HPDE6-E6E7 (cell line): ENCODE measurements around the gene NSUN5.
"Not testable (repeated sequence)": the region's sequence is repeated elsewhere in the genome, so short reads cannot be mapped to it uniquely, and the experiment has no call there.

Experiments
- DNase-seq: peaks from one replicate; pipeline ENCODE4 v3.0.0; 2011; ENCODE audit warnings: missing footprints; ENCODE audit errors: extremely low spot score

NSUN5 gene

GRCh38 chr7:73308665-73309214, at the start of gene NSUN5:
Gene NSUN5, minus strand, starts transcription at chr7:73308826. Its CDS starts 36 bp downstream, at chr7:73308790.
- no peak for DNase-seq

- no peak for DNase-seq
These were observed 47.5 kb upstream of the NSUN5 start for GRCh38 chr7:73356159-73356558.

- DNase-seq, result no peak
These were observed 46.2 kb upstream of the NSUN5 start for GRCh38 chr7:73354821-73355220.

- DNase-seq, result no peak
These were observed 45.6 kb upstream of the NSUN5 start for GRCh38 chr7:73354196-73354595.

- DNase-seq, result no peak
These were observed 44.6 kb upstream of the NSUN5 start for GRCh38 chr7:73353243-73353642.

- DNase-seq, result no peak
These were observed 44.2 kb upstream of the NSUN5 start for GRCh38 chr7:73352784-73353183.

GRCh38 chr7:73351447-73352167, 43.0 kb upstream of the NSUN5 start:
- DNase-seq, result no peak

- no peak for DNase-seq
These were observed 41.9 kb upstream of the NSUN5 start for GRCh38 chr7:73350306-73351068.

GRCh38 chr7:73349763-73350162, 41.1 kb upstream of the NSUN5 start:
- DNase-seq, result no peak

- DNase-seq, result no peak
These were observed 37.3 kb upstream of the NSUN5 start for GRCh38 chr7:73345951-73346350.

- no peak for DNase-seq
These were observed 36.9 kb upstream of the NSUN5 start for GRCh38 chr7:73345538-73345937.

GRCh38 chr7:73343671-73344380, 35.2 kb upstream of the NSUN5 start:
- no peak for DNase-seq

- peak; percentile 64 for DNase-seq
These were observed 34.0 kb upstream of the NSUN5 start for GRCh38 chr7:73342645-73343044.

GRCh38 chr7:73341877-73342276, 33.3 kb upstream of the NSUN5 start:
- DNase-seq, result peak; percentile 72

- no peak for DNase-seq
These were observed 31.9 kb upstream of the NSUN5 start for GRCh38 chr7:73340514-73340913.

GRCh38 chr7:73338321-73338720, 29.7 kb upstream of the NSUN5 start:
- DNase-seq, result no peak

GRCh38 chr7:73332447-73332846, 23.8 kb upstream of the NSUN5 start:
- DNase-seq, result no peak

- DNase-seq, result no peak
These were observed 22.1 kb upstream of the NSUN5 start for GRCh38 chr7:73330772-73331171.

GRCh38 chr7:73329861-73330581, 21.4 kb upstream of the NSUN5 start:
- no peak for DNase-seq

GRCh38 chr7:73328696-73329095, 20.1 kb upstream of the NSUN5 start:
- DNase-seq, result no peak

- not testable (repeated sequence) for DNase-seq
These were observed 19.3 kb upstream of the NSUN5 start, which contains the start of the genes FKBP6 and TRIM50 for GRCh38 chr7:73327922-73328321. Gene FKBP6, plus strand, starts transcription at chr7:73328161. Its CDS starts 268 bp downstream, at chr7:73328429. Gene TRIM50, minus strand, starts transcription at chr7:73328082. Its CDS starts 3,295 bp downstream, at chr7:73324787.
